Lung (tissue), 12 donors: ENCODE data around the gene ANTKMT. TPM values are rescaled to one million over a fixed set of nuclear protein-coding genes. Genes with fewer than 3 reads are reported as not detected.

Experiments
- ATAC-seq: fragments of 200-7000 bp; cut with Tn5 transposase; one replicate; pipeline ENCODE4 v1.9.1; 2020; ENCODE audit warnings: moderate number of reproducible peaks; ENCODE audit not compliant: insufficient read depth, low FRiP score
- DNase-seq, 3 donors: peaks; one replicate each; pipeline ENCODE4 v3.0.0-alpha.2; 2013 to 2017
- H3K27ac ChIP-seq, 2 donors: one replicate each; pipeline ENCODE4 v1.5.1; 2013; ENCODE audit warnings: mild to moderate bottlenecking in 2 of 2, moderate library complexity in 2 of 2, control low read depth in 1 of 2, inconsistent platforms in 1 of 2, low read depth in 1 of 2, low read length in 1 of 2
- H3K27me3 ChIP-seq, 3 donors: one replicate each; pipeline ENCODE4 v1.5.1; 2013; ENCODE audit warnings: low read length in 2 of 3; ENCODE audit not compliant: control insufficient read depth in 3 of 3, insufficient read depth in 3 of 3
- H3K36me3 ChIP-seq, 4 donors: one replicate each; pipeline ENCODE4 v1.5.1; 2013; ENCODE audit warnings: low read length in 4 of 4, mild to moderate bottlenecking in 1 of 4, moderate library complexity in 1 of 4; ENCODE audit not compliant: control insufficient read depth in 4 of 4, insufficient read depth in 4 of 4
- H3K4me1 ChIP-seq, 5 donors: one replicate each; pipeline ENCODE4 v1.5.1; 2013; ENCODE audit warnings: low read length in 5 of 5, mild to moderate bottlenecking in 2 of 5, moderate library complexity in 1 of 5; ENCODE audit not compliant: control insufficient read depth in 5 of 5, insufficient read depth in 5 of 5
- H3K4me3 ChIP-seq: one replicate; pipeline ENCODE4 v1.5.1; 2013; ENCODE audit warnings: mild to moderate bottlenecking, control low read depth, moderate library complexity
- H3K9ac ChIP-seq, 2 donors: one replicate each; pipeline ENCODE4 v1.5.1; 2013; ENCODE audit warnings: low read length in 2 of 2, control low read depth in 1 of 2; ENCODE audit not compliant: insufficient read depth in 1 of 2
- H3K9me3 ChIP-seq, 4 donors: one replicate each; pipeline ENCODE4 v1.5.1; 2013; ENCODE audit warnings: low read length in 3 of 4, mild to moderate bottlenecking in 1 of 4, moderate library complexity in 1 of 4; ENCODE audit not compliant: control insufficient read depth in 4 of 4, insufficient read depth in 3 of 4
- CTCF ChIP-seq: IDR thresholded peaks from 2 replicates; pipeline ENCODE4 v1.5.1; 2012; ENCODE audit warnings: mild to moderate bottlenecking; ENCODE audit errors: control extremely low read depth, extremely low read depth
- WGBS, 2 donors: extraction: QIAGEN DNeasy Blood & Tissue Kit; methylation state at CpG; one replicate each; pipeline ENCODE4 v1.1.7; 2013; 5-methylcytosine and 5-hydroxymethylcytosine counted together
- polyA plus RNA-seq, 2 donors: library from polyadenylated mRNA; stranded (reverse); fragments of 200-250 nt; gene quantifications; one replicate each; pipeline ENCODE4 v1.2.1, GENCODE V29; 2013
- total RNA-seq, 2 donors: library from RNA; depleted of rRNA in 1 of 2; stranded (reverse); fragments of >200 nt in 1 of 2; gene quantifications; one replicate each; pipeline ENCODE4 v1.2.1, GENCODE V29; 2014 to 2021
- donor health status: control.
- donor health status: control.
- donor health status: Bipolar disorder and iron deficiency.
- donor health status: healthy.
- donor health status: DM: yes; HTN: yes; CAD: no.

Gene ANTKMT
- total and polyA plus RNA-seq, 4 donors = 9.2 to 65.7 (median 45.9) TPM

- H3K9me3 ChIP-seq = peaks cover 0 to 5% (median 0%) of the 10 kb centered on the region in 4 donors
- TF ChIP-seq CTCF = no peak
- H3K27me3 ChIP-seq = peaks cover 11 to 32% (median 11%) of the 10 kb centered on the region in 3 donors
- 21 to 41% methylated on average over 29 to 30 of the region's 30 CpGs for WGBS, 2 donors
- no peak overlapping the region for H3K4me3 ChIP-seq
- no peak for ATAC-seq
- no peak overlapping the region for H3K27ac ChIP-seq
- H3K9ac ChIP-seq = no peak overlapping the region
- no peaks in the 10 kb centered on the region for H3K36me3 ChIP-seq
- H3K4me1 ChIP-seq = peaks cover 0 to 5% (median 0%) of the 10 kb centered on the region in 5 donors
- DNase-seq = peak; percentile 55 to 76 (median 72)
Observed at GRCh38 chr16:709566-710499, 11.1 kb upstream of the ANTKMT start.

DNA sequence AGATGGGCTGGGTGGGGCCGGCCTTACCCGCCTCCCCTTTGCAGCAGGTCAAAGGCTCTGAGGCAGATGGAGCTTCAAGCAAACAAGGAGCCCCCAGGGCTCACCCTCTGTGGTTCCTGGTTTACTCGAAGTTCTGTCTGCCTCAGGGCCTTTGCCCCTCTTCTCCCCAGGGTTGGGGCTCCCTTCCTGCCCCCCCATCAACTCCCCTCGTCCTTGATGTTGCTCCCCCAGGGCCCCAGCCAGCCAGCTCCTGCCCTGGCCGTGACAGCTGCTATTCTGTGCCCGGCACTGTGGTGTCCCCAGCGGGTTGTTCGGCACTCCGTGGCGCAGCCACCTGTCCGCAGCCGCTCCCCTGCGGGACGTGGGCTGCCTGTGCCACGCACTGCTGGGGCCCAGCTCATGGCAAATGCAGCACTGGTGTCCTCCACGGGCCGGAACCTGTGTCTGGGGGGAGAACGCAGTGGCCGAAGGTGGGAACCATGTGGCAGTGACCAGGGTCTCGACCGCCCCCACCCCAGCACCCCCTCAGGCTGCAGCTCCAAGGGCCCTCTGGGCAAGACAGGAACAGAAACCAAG, 10.4 kb upstream of the ANTKMT start:
- H3K36me3 ChIP-seq = no peaks in the 10 kb centered on the region
- DNase-seq (no peak), ATAC-seq (no peak)
- H3K9me3 ChIP-seq = peaks cover 0 to 5% (median 0%) of the 10 kb centered on the region in 4 donors
- H3K4me3 ChIP-seq = no peak overlapping the region
- H3K27ac ChIP-seq = no peak overlapping the region
- no peak for TF ChIP-seq CTCF
- peaks cover 7 to 31% (median 11%) of the 10 kb centered on the region in 3 donors for H3K27me3 ChIP-seq
- 67 to 69% methylated on average over 21 of the region's 21 CpGs for WGBS, 2 donors
- H3K4me1 ChIP-seq = peaks cover 0 to 5% (median 0%) of the 10 kb centered on the region in 5 donors
- H3K9ac ChIP-seq = no peak overlapping the region

GRCh38 chr16:711084-711483, 9.9 kb upstream of the ANTKMT start:
- Histone ChIP-seq H3K4me3 (no peak overlapping the region), H3K27me3 (peaks cover 6 to 34% (median 11%) of the 10 kb centered on the region in 3 donors), H3K27ac (no peak overlapping the region), H3K36me3 (no peaks in the 10 kb centered on the region), H3K9ac (no peak overlapping the region), H3K4me1 (peaks cover 0 to 10% (median 4%) of the 10 kb centered on the region in 5 donors), H3K9me3 (peaks cover 0 to 5% (median 0%) of the 10 kb centered on the region in 4 donors)
- no peak for TF ChIP-seq CTCF
- no peak for DNase-seq
- no peak for ATAC-seq
- 74 to 85% methylated on average over 12 of the region's 12 CpGs for WGBS, 2 donors
